Esophagus muscularis mucosa (tissue), 4 donors: ENCODE measurements around the gene S100A2. TPM values are rescaled to one million over a fixed set of nuclear protein-coding genes. Genes with fewer than 3 reads are reported as not detected.

Experiments
- DNase-seq: peaks from one replicate; pipeline ENCODE4 v3.0.0-alpha.2; 2017; ENCODE audit errors: extremely low spot score
- H3K27ac ChIP-seq, 4 donors: fragments of 200-600 bp; sonication (generic); replicated peaks in 1 of 4; 1 replicate in 3 of 4; 2 replicates in 1 of 4; pipeline ENCODE4 v1.5.1; 2016 to 2019; ENCODE audit warnings: mild to moderate bottlenecking in 1 of 4
- H3K27me3 ChIP-seq, 4 donors: fragments of 200-600 bp; sonication (generic); one replicate each; pipeline versions ENCODE4 v1.5.1 to v1.6.0; 2016 to 2019
- H3K36me3 ChIP-seq, 4 donors: fragments of 200-600 bp; sonication (generic); one replicate each; pipeline ENCODE4 v1.5.1; 2016 to 2019
- H3K4me1 ChIP-seq, 4 donors: fragments of 200-600 bp; sonication (generic); one replicate each; pipeline ENCODE4 v1.5.1; 2016 to 2019
- H3K4me3 ChIP-seq, 4 donors: fragments of 200-600 bp; sonication (generic); 1 replicate in 2 of 4; 2 replicates in 2 of 4; pipeline ENCODE4 v1.5.1; 2016 to 2019; ENCODE audit warnings: mild to moderate bottlenecking in 4 of 4, moderate library complexity in 1 of 4
- H3K9me3 ChIP-seq, 4 donors: fragments of 200-600 bp; sonication (generic); 1 replicate in 3 of 4; 2 replicates in 1 of 4; pipeline ENCODE4 v1.5.1; 2016 to 2019
- EP300 ChIP-seq: sonication (generic); formaldehyde crosslinking; IDR thresholded peaks from one replicate; pipeline ENCODE4 v1.6.1; 2017; ENCODE audit warnings: antibody characterized with exemption
- POLR2A ChIP-seq: fragments of 450-650 bp; IDR thresholded peaks from one replicate; pipeline ENCODE4 v1.6.1; 2017; ENCODE audit warnings: antibody characterized with exemption, moderate library complexity, mild to moderate bottlenecking, low read depth
- POLR2AphosphoS5 ChIP-seq, 2 donors: sonication (generic); formaldehyde crosslinking; IDR thresholded peaks; one replicate each; pipeline ENCODE4 v1.6.1; 2017; ENCODE audit warnings: antibody characterized with exemption in 2 of 2
- WGBS: methylation state at CpG from one replicate; pipeline ENCODE4 v1.1.5; 2018; 5-methylcytosine and 5-hydroxymethylcytosine counted together
- intact Hi-C: fragments of 100-400 bp; cut with DNase I; formaldehyde crosslinking; loops from one replicate; pipeline ENCODE4 v1.15.1; 2023
- total RNA-seq, 4 donors: library from RNA; depleted of rRNA; stranded (reverse); fragments of >200 nt; gene quantifications; one replicate each; pipeline versions ENCODE4 v1.1.0 to v1.2.1, GENCODE V29; 2016
- TF ChIP-seq, protein P1 (sequence below), 3 experiments: fragments of 200-600 bp in 2 of 3; fragments of 450-650 bp in 1 of 3; sonication (generic) in 2 of 3; IDR thresholded peaks; one replicate each; pipeline ENCODE4 v1.5.1; 2017 to 2019; ENCODE audit warnings: antibody characterized with exemption in 3 of 3, mild to moderate bottlenecking in 2 of 3, moderate library complexity in 1 of 3

The S100A2 gene
- total RNA-seq, 4 donors from 2014 or later: 0.34 to 0.71 TPM; not detected in 2

- 97% methylated on average over 3 of the region's 3 CpGs for WGBS
- intact Hi-C loops: no loop called here
- Histone ChIP-seq H3K27ac (no peak overlapping the region), H3K4me3 (no peak overlapping the region), H3K27me3 (no peaks in the 10 kb centered on the region), H3K4me1 (peaks cover 5 to 8% (median 7%) of the 10 kb centered on the region in 4 donors), H3K36me3 (no peaks in the 10 kb centered on the region), H3K9me3 (no peaks in the 10 kb centered on the region)
- TF ChIP-seq POLR2A (no peak), EP300 (no peak), POLR2AphosphoS5 (IDR thresholded peaks at IDR 0.05) (no peak)
- TF ChIP-seq, protein P1, sequence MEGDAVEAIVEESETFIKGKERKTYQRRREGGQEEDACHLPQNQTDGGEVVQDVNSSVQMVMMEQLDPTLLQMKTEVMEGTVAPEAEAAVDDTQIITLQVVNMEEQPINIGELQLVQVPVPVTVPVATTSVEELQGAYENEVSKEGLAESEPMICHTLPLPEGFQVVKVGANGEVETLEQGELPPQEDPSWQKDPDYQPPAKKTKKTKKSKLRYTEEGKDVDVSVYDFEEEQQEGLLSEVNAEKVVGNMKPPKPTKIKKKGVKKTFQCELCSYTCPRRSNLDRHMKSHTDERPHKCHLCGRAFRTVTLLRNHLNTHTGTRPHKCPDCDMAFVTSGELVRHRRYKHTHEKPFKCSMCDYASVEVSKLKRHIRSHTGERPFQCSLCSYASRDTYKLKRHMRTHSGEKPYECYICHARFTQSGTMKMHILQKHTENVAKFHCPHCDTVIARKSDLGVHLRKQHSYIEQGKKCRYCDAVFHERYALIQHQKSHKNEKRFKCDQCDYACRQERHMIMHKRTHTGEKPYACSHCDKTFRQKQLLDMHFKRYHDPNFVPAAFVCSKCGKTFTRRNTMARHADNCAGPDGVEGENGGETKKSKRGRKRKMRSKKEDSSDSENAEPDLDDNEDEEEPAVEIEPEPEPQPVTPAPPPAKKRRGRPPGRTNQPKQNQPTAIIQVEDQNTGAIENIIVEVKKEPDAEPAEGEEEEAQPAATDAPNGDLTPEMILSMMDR (IDR thresholded peaks at IDR 0.05): no peak
- no peak for DNase-seq
Measured at GRCh38 chr1:153519242-153519641, 46.4 kb downstream of the S100A2 start.

GRCh38 chr1:153515504-153516394 lies 49.9 kb downstream of the S100A2 start:
- Histone ChIP-seq H3K27ac (no peak overlapping the region), H3K9me3 (no peaks in the 10 kb centered on the region), H3K36me3 (no peaks in the 10 kb centered on the region), H3K27me3 (no peaks in the 10 kb centered on the region), H3K4me1 (peaks cover 6 to 13% (median 11%) of the 10 kb centered on the region in 4 donors), H3K4me3 (no peak overlapping the region)
- WGBS: 57% methylated on average over 7 of the region's 8 CpGs
- DNase-seq: no peak
- no peak for TF ChIP-seq POLR2AphosphoS5 (IDR thresholded peaks at IDR 0.05)
- TF ChIP-seq, protein P1 (IDR thresholded peaks at IDR 0.05): no peak
- TF ChIP-seq EP300: no peak
- TF ChIP-seq POLR2A: no peak
- intact Hi-C loops: no loop called here

GRCh38 chr1:153513666-153514065 lies 52.0 kb downstream of the S100A2 start:
- no peaks in the 10 kb centered on the region for H3K27me3 ChIP-seq
- no peak overlapping the region for H3K27ac ChIP-seq
- no peaks in the 10 kb centered on the region for H3K9me3 ChIP-seq
- H3K4me1 ChIP-seq: peaks cover 6 to 17% (median 14%) of the 10 kb centered on the region in 4 donors
- H3K36me3 ChIP-seq: no peaks in the 10 kb centered on the region
- 90% methylated on average over 7 of the region's 7 CpGs for WGBS
- no peak for DNase-seq
- no peak overlapping the region for H3K4me3 ChIP-seq
- intact Hi-C loops: loop anchor here (2.0 to 5.0 kb wide), 3 partner anchors 17 to 234 kb away; partner anchors contain the start of gene S100A16
- TF ChIP-seq, protein P1 (IDR thresholded peaks at IDR 0.05): no peak
- TF ChIP-seq POLR2AphosphoS5 (IDR thresholded peaks at IDR 0.05) (no peak), EP300 (no peak), POLR2A (no peak)

- H3K27me3 ChIP-seq: no peaks in the 10 kb centered on the region
- DNase-seq: no peak
- no peak for TF ChIP-seq POLR2A
- no peak for TF ChIP-seq POLR2AphosphoS5 (IDR thresholded peaks at IDR 0.05)
- TF ChIP-seq EP300: no peak
- TF ChIP-seq, protein P1 (IDR thresholded peaks at IDR 0.05): no peak
- 77% methylated on average over 3 of the region's 3 CpGs for WGBS
- no peak overlapping the region for H3K27ac ChIP-seq
- H3K36me3 ChIP-seq: no peaks in the 10 kb centered on the region
- intact Hi-C loops: loop anchor here (2.0 to 5.0 kb wide), 3 partner anchors 18 to 234 kb away; partner anchors contain the start of gene S100A16
- H3K4me1 ChIP-seq: peaks cover 6 to 20% (median 17%) of the 10 kb centered on the region in 4 donors
- H3K4me3 ChIP-seq: no peak overlapping the region
- no peaks in the 10 kb centered on the region for H3K9me3 ChIP-seq
Measured at GRCh38 chr1:153513023-153513422, 52.6 kb downstream of the S100A2 start.

Other genes with a start within 250 kb of the S100A2 start
- not detected for gene PGLYRP4, start 217.0 kb downstream of the S100A2 start, total RNA-seq
- gene S100A9, start 208.0 kb downstream of the S100A2 start, total RNA-seq: 100 to 1,000 TPM in 2 of 4 donors, 10 to 100 TPM in 2; 61.2 to 845 (median 119) TPM
- gene S100A12, start 190.2 kb downstream of the S100A2 start, total RNA-seq: 10 to 100 TPM in 1 of 4 donors, not detected in 3; 33.1 TPM
- 100 to 1,000 TPM in 1 of 4 donors, 10 to 100 TPM in 2, 1 to 10 TPM in 1; 9.9 to 155 (median 12.0) TPM for gene S100A8, start 174.8 kb downstream of the S100A2 start, total RNA-seq
- not detected for gene S100A7A, start 149.3 kb downstream of the S100A2 start, total RNA-seq
- not detected for gene S100A7, start 105.2 kb downstream of the S100A2 start, total RNA-seq
- gene S100A6, start 29.9 kb downstream of the S100A2 start, total RNA-seq: 100 to 1,000 TPM; 432 to 759 (median 607) TPM
- gene S100A5, start 24.9 kb downstream of the S100A2 start, total RNA-seq: under 1 TPM in 1 of 4 donors, not detected in 3; 0.98 TPM
- gene S100A4, start 20.0 kb downstream of the S100A2 start, total RNA-seq: 100 to 1,000 TPM; 154 to 362 (median 273) TPM
- 1 to 10 TPM in 3 of 4 donors, not detected in 1; 2.1 to 4.2 (median 2.7) TPM for gene S100A3, start 16.6 kb downstream of the S100A2 start, total RNA-seq
- gene S100A16, start 47.3 kb upstream of the S100A2 start, total RNA-seq: 10 to 100 TPM; 33.2 to 67.9 (median 48.2) TPM
- gene S100A14, start 50.5 kb upstream of the S100A2 start, total RNA-seq: 1 to 10 TPM in 1 of 4 donors, not detected in 3; 1.0 TPM
- gene S100A13, start 61.7 kb upstream of the S100A2 start, total RNA-seq: 10 to 100 TPM; 71.3 to 84.7 (median 83.1) TPM
- 10 to 100 TPM in 2 of 4 donors, 1 to 10 TPM in 2; 4.3 to 17.9 (median 9.2) TPM for gene S100A1, start 62.6 kb upstream of the S100A2 start, total RNA-seq
- 10 to 100 TPM; 34.5 to 43.8 (median 37.6) TPM for gene CHTOP, start 68.2 kb upstream of the S100A2 start, total RNA-seq
- gene SNAPIN, start 92.9 kb upstream of the S100A2 start, total RNA-seq: 10 to 100 TPM; 47.8 to 71.9 (median 63.3) TPM
- gene ILF2, start 105.1 kb upstream of the S100A2 start, total RNA-seq: 100 to 1,000 TPM in 1 of 4 donors, 10 to 100 TPM in 3; 43.6 to 102 (median 64.7) TPM
- 10 to 100 TPM; 24.9 to 67.1 (median 49.8) TPM for gene NPR1, start 112.8 kb upstream of the S100A2 start, total RNA-seq
- gene INTS3, start 162.2 kb upstream of the S100A2 start, total RNA-seq: 10 to 100 TPM; 32.3 to 45.5 (median 38.9) TPM
- 10 to 100 TPM; 12.9 to 29.5 (median 19.9) TPM for gene SLC27A3, start 209.6 kb upstream of the S100A2 start, total RNA-seq